Brain microvascular endothelial cell (primary cell): ENCODE data around the gene AUTS2.

Source experiments
- DNase-seq: peaks from one replicate; pipeline ENCODE4 v3.0.0-alpha.2; 2020
- H3K27ac ChIP-seq: fragments of 250-450 bp; sonication (Bioruptor Pico); 2 replicates; pipeline ENCODE4 v1.5.1; 2020; ENCODE audit warnings: mild to moderate bottlenecking, moderate library complexity
- H3K27me3 ChIP-seq: fragments of 250-450 bp; sonication (Bioruptor Pico); replicated peaks from 2 replicates; pipeline ENCODE4 v1.5.1; 2020; ENCODE audit warnings: mild to moderate bottlenecking
- H3K36me3 ChIP-seq: fragments of 250-450 bp; sonication (Bioruptor Pico); replicated peaks from 2 replicates; pipeline ENCODE4 v1.5.1; 2020; ENCODE audit warnings: mild to moderate bottlenecking
- H3K4me3 ChIP-seq: 2 replicates; pipeline ENCODE4 v1.5.1; 2011; ENCODE audit warnings: low read depth, mild to moderate bottlenecking, control low read depth, low read length, moderate library complexity
- in situ Hi-C: cut with HindIII; loops from 2 replicates; pipeline ENCODE4 v1.10.0; 2017; ENCODE audit warnings: low sequenced_read_pairs, low pct_ligation_motif_present
- TF ChIP-seq, protein P1 (sequence below): IDR thresholded peaks from 2 replicates; pipeline ENCODE4 v1.5.1; 2011; ENCODE audit warnings: low read depth, mild to moderate bottlenecking, moderate library complexity, low read length, control low read depth, inconsistent platforms; ENCODE audit errors: missing control alignments

Gene AUTS2

DNA sequence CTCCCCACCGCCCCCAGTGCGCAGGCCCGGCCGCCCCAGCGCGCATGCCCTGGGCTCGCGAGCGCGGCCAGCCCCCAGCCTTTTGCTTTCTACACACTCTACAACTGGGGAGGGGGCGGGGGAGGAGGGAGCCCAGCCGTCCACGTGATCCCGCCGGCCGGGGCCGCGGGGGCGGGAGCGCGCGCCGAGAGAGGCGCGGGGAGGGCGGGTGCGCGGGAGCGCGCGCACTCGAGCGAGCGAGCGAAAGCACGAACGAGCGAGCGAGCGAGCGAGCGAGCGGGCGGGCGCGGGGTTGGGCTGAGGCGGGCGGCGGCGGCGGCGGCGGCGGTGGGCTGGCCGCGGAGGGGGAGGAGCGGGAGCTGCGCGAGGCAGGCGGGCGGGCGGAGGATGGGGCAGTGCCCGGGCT is at the start of gene AUTS2:
Gene AUTS2 (plus strand): TSS at position 395 of the 406 bp plus-strand sequence. CDS start 1,179 bp downstream, outside the sequence.
- Histone ChIP-seq H3K27me3 (peaks cover 11% of the 10 kb centered on the region), H3K36me3 (no peaks in the 10 kb centered on the region), H3K27ac (no peak within 1 kb of the TSS), H3K4me3 (peak within 1 kb of the TSS; percentile 69)
- in situ Hi-C loops = no loop called here
- TF ChIP-seq, protein P1, sequence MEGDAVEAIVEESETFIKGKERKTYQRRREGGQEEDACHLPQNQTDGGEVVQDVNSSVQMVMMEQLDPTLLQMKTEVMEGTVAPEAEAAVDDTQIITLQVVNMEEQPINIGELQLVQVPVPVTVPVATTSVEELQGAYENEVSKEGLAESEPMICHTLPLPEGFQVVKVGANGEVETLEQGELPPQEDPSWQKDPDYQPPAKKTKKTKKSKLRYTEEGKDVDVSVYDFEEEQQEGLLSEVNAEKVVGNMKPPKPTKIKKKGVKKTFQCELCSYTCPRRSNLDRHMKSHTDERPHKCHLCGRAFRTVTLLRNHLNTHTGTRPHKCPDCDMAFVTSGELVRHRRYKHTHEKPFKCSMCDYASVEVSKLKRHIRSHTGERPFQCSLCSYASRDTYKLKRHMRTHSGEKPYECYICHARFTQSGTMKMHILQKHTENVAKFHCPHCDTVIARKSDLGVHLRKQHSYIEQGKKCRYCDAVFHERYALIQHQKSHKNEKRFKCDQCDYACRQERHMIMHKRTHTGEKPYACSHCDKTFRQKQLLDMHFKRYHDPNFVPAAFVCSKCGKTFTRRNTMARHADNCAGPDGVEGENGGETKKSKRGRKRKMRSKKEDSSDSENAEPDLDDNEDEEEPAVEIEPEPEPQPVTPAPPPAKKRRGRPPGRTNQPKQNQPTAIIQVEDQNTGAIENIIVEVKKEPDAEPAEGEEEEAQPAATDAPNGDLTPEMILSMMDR = no peak
- peak; percentile 48 for DNase-seq

DNA sequence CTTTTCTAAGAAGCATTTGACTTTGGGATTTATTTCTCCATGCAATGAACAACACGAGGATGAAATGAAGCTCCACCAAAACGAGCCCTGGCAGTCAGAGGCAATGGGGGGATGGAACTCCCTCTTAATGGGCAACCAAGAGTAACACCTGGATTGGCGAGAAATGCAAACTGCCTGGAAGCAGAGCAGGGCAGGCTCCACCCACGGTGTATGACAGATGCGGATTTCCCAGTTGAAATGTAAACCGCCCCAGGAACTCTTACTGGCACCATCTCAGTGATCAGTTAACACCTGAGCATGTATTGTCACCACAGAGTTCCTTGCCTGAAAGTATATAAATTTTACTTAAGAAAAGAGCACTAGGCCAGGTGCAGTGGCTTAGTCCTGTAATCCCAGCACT is 47.3 kb upstream of the AUTS2 start:
- no peak overlapping the region for H3K27ac ChIP-seq
- no peak for DNase-seq
- no peaks in the 10 kb centered on the region for H3K36me3 ChIP-seq
- no peak overlapping the region for H3K4me3 ChIP-seq
- TF ChIP-seq, protein P1 = no peak
- in situ Hi-C loops = no loop called here
- no peaks in the 10 kb centered on the region for H3K27me3 ChIP-seq

DNA sequence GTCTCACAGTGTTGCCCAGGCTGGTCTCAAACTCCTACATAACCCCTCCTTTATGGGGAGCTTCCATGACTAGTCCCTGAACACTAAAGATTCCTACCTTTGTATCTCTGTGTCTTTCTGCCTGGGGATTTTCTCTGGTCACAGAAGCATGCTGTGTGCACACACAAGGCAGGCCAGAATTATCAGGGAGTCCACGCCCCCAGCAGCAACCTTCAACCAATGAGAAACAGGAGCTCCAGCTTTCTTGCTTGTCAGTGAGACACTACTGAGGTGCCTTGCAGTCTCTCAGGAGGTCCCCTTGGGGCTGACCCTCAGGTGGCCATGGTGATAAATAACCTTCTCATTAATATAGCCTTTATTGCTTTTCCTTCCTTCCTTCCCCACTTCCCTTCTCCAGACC is 45.1 kb upstream of the AUTS2 start:
- no peak overlapping the region for H3K4me3 ChIP-seq
- H3K27me3 ChIP-seq = no peaks in the 10 kb centered on the region
- in situ Hi-C loops = no loop called here
- DNase-seq = no peak
- H3K36me3 ChIP-seq = no peaks in the 10 kb centered on the region
- H3K27ac ChIP-seq = no peak overlapping the region
- TF ChIP-seq, protein P1 = no peak

DNA sequence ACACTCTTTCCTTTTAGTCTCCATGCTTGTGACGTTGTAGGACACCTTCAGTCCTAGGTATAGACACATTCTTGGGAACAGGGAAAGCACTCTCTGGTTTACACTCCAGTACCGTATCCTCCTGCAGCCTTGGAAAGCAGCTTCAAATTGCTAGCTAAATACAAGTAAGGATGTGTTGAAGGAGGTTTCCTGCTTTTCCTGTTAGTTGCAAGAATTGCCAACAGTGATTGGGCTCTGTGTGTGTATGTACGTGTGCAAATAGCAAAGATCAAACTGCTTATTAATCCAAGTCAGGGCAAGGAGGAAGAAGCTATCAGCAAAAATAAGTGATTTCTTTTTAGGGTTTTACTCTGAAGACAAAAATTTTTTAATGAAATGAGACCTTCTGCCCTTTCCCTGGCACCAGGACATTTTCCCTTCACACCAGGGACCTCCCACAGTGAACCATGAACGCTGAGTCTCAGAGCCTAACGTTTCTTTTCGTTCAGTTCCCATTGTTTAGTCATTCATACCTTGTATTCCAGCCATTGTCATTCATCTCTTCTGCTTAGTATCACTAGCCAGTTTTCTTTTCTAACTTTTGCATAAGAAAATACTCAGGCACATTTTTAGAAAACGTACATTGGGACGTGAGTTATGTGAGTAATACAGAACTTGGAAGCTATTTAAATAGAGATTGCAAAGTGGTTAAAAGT is 36.9 kb upstream of the AUTS2 start:
- Histone ChIP-seq H3K27ac (no peak overlapping the region), H3K27me3 (no peaks in the 10 kb centered on the region), H3K36me3 (no peaks in the 10 kb centered on the region), H3K4me3 (no peak overlapping the region)
- in situ Hi-C loops = no loop called here
- no peak for DNase-seq
- TF ChIP-seq, protein P1 = no peak

DNA sequence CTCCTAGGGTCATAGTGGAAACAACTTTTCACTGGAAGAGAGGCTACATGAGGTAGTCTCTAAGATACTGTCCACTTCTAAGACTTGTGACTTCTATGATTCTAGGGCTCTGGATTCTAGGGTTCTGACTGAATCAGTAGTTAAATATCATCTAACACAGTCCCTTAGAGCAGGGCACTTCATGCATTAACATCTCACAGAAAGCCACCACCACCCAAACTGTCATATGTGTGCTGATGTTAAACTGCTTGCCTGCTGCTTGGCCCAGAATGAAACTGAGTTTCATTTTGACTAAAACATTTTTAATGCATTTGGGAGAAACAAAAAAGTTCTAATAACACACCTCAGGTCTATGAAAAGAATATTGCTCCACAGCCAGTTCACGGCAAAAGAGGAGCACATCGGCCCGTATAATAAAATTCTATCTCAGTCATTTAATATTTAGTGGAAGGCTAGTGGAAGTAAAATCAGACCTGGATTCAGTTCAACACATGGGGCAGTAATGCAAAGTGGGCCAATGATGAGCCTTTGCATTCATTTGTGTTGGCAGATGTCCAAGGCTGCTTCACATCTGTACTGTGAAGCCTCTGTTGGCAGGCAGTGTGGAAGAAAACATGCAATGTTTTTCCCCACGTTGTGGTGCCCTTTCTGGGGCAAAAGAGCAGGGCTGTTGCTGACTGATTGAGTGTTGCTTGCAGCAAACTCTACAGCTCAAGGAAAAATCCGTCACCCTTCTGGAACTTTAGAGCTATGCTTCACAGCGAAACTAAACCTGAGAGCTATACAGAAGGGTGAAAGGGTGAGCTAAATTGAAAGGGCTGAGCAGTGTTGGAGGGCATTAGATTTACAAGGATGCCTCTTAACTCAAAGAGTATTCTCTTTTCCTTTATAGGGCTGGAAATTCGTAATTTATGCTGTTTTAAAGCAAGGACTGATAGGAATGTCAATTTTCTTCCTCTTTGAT is 33.5 kb upstream of the AUTS2 start:
- Histone ChIP-seq H3K27ac (no peak overlapping the region), H3K36me3 (no peaks in the 10 kb centered on the region), H3K27me3 (no peaks in the 10 kb centered on the region), H3K4me3 (no peak overlapping the region)
- peak; percentile 22 for DNase-seq
- in situ Hi-C loops = no loop called here
- TF ChIP-seq, protein P1 = no peak
